GM18951 (cell line): ENCODE data around the gene NAA20.

Experiments
- POLR2A ChIP-seq: IDR thresholded peaks from 4 replicates; pipeline ENCODE4 v1.6.1; 2011; ENCODE audit warnings: mild to moderate bottlenecking; ENCODE audit not compliant: insufficient read length, insufficient read depth; ENCODE audit errors: extremely low read depth
- in situ Hi-C: fragments of 300-500 bp; cut with MboI; formaldehyde crosslinking; loops from one replicate; pipeline ENCODE4 v1.12.0; 2022; ENCODE audit warnings: low sequenced_read_pairs, mixed read lengths, inconsistent platforms; ENCODE audit not compliant: unreplicated experiment

Gene NAA20

DNA sequence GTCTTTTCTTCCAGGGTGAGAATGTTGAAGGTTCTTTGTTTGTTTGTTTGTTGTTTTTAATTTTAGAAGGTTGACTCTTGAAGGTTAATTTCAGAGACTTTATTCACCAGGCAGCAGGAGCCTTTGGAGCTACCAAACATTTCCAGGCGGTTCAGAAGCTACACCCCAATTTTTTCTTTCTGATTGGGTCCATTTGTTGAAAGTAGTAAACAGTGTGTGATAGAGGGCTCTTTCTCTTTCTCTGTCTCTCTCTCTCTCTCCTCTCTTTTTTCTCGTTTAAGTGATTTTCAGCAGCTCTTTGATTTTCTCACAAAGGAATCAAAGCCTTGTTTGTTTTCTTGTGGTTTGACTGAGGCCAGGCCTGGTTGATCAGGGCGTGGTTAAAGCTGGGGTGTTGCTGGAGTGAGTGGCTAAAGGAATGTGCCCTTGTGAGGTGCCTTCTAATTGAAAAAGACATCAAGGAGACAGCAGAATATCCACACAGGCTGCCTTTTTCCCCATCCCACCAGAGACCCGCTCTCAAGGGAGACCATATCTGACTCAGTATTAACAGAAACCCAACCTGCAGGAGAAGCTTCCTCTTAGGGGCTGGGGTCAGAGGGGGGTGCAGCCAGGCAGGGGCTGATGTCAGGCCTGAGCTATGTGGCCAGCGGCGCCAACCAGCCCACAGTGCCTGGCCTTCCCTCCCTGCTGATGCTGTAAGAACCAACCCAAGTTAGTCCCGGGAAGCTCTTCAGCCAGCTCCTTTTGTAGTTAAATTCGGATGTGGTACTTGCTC, 40.4 kb upstream of the NAA20 start:
- no peak for TF ChIP-seq POLR2A

DNA sequence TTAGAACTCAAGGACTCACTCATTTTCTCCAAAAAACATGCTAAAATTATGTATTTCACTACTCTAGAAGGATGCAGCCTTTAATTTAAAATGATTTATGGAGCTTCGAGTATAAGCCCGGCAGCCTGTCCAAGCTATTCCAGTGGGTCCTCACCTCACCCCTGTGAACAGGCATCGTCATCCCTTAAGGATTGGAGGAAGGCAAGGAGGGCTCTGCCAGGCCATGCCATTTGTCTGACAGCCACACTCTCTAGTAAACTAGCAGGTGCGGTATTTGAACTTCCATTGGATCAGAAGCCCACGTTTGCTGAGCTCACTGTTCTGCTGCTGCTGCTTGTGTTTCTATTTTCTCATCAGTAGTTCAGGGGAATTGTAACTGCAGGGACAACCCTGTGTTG, 39.8 kb upstream of the NAA20 start:
- in situ Hi-C loops: loop anchor here (25.0 kb wide), 1 partner anchor 190 kb away; no protein-coding TSS in a partner anchor
- TF ChIP-seq POLR2A: no peak

More for the DNA sequence above, 40.4 kb upstream of the NAA20 start:
- in situ Hi-C loops: loop anchor here (25.0 kb wide), 1 partner anchor 189 kb away; no protein-coding TSS in a partner anchor

DNA sequence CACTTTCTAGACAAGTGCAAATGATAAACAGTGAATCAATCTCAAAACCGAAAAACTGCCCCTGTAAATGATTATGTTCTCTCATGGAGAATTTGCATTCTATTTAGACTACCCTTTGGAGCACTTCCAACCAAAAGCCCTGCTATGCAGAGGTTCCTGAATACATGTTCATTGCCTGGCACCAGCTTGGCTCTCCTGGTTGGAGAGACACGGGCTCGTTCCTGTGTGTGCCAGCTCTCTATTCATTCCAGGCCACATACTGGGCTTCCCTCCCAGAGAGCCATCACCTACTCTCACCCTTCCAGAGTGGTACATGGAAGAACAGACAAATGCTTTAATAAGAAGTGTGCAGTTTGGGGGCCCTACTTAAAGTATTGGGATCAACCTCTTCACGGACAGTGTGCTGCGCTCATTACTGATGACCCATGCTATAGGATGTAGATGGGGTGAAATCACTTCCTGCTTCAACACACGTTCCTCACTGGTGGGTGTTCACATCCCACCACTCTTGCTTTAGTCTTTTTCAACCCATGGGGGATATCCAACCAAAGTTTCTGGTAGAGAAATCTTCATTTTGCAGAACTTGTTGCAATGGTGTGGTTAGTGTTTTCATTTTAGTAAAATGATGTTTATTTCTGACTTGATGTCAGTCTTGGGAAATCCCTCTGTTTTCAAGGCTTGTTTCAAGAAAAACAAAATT, 38.5 kb upstream of the NAA20 start:
- TF ChIP-seq POLR2A: no peak
- in situ Hi-C loops: loop anchor here (25.0 kb wide), 1 partner anchor 191 kb away; no protein-coding TSS in a partner anchor

DNA sequence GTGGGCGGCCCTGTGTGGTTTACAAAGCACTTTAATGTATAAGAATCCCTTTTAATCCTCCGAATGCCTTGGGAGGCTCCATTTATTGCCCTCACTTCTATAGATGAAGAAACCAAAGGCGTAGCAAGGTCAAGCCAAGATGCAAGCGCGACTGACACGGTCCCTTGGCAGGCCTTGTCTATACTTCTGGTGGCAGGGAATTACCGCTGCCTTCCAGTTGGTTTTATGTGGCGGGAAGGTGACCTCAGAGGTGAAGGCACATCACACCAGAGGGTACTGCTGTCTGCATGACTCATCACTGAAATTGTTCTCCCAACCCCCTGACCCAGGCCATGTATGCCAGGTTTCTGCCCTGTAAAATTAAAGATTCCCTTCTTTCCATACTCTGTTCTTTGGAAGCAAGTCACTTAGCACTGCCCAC, 36.1 kb upstream of the NAA20 start:
- TF ChIP-seq POLR2A: no peak
- in situ Hi-C loops: loop anchor here (25.0 kb wide), 1 partner anchor 194 kb away; no protein-coding TSS in a partner anchor

DNA sequence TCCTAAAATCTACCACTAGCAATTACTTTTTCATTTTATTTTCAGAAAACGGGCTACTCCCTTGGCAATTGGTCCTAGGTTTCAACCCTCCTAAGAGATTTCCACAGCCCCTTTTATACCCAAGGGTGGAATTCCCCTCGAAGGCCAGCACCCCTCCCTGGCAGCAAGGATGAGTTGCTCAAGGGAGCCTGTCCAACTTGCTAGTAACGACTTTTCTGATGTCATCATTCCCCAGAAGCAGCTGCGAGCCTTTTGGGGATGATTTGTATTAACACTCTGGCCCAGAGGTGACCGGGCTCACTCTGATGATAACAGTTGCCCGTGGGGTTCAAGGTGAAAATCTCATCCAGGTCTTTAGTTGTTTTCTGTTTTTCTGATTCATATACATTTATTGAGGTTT, 30.7 kb upstream of the NAA20 start:
- TF ChIP-seq POLR2A: no peak
- in situ Hi-C loops: loop anchor here (25.0 kb wide), 1 partner anchor 199 kb away; no protein-coding TSS in a partner anchor

DNA sequence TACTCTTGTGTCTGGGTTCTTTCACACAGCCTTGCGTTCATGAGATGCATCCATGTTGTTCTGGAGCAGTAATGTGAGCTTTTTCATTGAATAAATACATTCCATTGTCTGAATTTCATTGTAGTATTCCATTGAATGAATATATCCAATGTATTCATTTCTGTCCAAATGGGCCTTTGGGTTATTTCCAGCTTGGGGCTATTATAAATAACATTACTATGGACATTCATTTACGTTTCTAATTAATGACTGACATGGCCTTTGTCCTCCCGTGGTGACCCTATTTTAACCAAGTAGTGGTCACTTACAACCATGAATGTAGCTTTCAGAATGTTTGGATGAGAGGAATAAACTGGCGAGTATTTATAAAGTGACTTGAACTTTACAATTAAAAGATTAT, 30.1 kb upstream of the NAA20 start:
- TF ChIP-seq POLR2A: no peak
- in situ Hi-C loops: loop anchor here (25.0 kb wide), 1 partner anchor 200 kb away; no protein-coding TSS in a partner anchor

DNA sequence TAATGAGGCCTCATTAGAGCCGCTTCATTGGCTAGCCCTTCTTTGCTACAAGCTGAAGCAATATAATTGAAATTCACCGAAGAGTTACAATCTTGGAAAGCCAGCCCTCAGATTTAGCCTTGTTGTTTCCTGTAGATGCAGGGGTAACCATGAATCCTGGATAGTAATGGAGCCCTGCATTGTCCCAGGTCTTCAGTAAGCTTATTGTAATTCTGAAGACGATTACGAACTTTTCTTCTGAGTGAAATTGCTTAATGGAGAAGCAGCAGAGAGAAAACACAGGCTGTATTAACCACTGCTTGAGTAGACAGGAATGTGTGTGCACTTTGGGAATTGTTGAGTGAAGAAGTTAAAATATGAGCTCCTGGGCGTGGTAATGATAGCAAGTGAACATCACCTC, 26.3 kb upstream of the NAA20 start:
- TF ChIP-seq POLR2A: no peak
- in situ Hi-C loops: loop anchor here (25.0 kb wide), 1 partner anchor 204 kb away; no protein-coding TSS in a partner anchor

DNA sequence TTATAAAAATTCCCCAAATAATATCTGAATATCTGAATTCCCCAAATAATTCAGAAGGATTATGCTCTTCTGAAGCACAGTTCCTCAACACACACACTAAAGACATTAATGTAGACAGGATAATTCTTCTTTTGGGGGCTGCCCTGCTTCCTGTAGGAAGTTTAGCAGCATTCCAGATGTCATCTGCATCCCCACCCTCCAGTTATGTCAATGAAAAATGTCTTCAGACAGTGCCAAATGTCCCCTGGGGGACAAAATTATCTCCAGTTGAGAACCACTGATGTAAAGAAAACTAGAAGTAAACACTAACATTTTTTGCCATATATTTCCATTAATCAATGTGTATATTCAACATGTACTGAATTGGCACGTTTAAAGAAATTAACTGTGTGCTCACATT, 25.9 kb upstream of the NAA20 start:
- no peak for TF ChIP-seq POLR2A
- in situ Hi-C loops: loop anchor here (25.0 kb wide), 1 partner anchor 204 kb away; no protein-coding TSS in a partner anchor

DNA sequence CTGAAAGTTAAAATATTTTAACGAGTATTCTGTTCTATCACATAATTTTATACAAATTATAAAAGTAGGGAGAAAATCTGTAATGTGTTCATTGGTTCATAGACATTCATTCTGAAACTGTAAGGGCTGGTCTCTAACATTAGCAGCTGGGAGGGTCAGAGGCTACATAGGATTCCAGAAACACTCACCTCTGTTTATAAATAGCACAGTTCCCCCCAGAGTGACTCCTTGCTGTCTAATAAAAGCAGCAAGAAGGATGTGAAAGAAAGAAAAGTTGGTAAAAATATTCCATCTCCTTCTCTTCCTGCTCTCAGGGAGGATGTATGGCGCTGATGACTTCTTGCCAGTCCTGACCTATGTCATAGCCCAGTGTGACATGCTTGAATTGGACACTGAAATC, 25.3 kb upstream of the NAA20 start:
- in situ Hi-C loops: loop anchor here (25.0 kb wide), 1 partner anchor 205 kb away; no protein-coding TSS in a partner anchor
- TF ChIP-seq POLR2A: no peak

DNA sequence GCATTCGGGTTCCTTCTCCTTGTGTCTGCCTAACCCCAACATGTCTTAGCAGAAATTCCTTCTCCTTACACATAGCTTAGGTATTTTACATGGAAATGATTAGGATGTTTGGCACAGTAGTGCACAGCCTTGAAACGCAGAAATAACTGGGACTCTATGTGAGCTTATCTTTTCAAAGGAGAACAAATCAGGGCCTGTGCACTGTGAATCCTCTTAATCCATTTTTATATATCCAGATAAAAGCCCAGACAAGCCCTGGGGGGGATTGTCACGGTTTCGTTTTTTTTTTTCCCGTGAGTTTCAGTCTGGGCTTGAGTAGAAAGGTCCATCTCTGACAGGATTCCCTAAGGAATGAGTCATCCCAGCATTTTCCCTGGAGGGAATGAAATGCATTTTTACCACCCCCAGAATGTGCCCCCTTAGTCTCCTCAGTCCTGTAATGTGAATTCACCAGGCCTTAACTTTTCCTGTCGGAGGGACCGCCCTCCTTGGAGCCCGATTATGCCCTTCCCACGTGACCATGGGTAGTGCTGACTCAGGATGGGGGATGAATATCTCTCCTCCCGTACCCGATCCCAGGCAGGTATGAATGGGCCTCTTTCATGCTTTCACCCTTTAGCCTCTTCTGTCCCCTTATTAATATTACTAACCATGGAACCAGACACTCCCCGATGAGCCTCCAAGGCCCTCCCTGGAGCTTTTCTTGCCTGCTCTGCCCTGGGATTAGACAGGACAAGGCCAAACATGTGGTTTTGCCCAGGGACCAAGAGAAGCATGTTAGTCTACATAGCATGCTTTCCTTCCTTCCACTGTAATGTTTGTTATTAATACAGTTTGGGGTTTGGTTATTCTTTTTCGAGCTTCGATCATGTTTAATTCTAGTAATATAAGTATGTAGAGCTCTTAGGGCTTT, 23.9 kb upstream of the NAA20 start:
- no peak for TF ChIP-seq POLR2A
- in situ Hi-C loops: loop anchor here (25.0 kb wide), 1 partner anchor 206 kb away; no protein-coding TSS in a partner anchor

DNA sequence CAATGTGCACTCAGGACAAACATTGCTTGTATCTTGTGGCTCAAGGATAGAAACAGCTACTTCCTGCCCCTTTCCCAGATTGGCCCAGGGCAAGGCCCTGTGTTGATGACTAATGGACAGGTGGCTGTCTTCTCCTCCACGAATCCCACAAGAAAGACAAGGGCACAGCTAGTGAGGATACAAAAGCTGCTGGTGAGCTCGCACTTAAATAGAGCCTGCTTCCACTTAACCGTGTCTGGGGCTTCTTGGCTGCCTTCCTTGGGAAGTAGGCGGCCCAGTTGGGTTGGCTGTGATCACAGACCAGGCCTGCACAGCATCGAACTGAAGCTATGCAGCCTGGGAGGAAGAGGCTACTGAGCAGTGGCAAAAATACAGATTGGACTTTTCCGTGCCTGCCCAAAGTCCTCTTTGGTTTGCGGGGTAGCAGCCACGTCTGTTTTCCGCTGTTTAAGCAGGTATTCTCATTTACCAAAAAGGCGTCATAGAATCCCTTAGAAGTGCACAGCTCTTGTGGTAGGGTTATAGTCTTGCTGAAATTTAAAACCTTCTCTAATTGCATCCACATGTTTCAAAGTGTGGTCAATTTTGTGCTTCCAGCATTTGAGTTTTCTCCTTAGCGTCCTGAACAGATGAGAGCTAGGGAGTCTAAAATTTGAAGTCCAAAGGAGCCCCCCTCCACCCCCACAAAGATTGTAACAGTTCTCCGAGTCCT, 23.0 kb upstream of the NAA20 start:
- in situ Hi-C loops: loop anchor here (25.0 kb wide), 1 partner anchor 207 kb away; no protein-coding TSS in a partner anchor
- TF ChIP-seq POLR2A: no peak
